H9 (cell line): ENCODE results near the gene KCNMA1. TPM values are rescaled to one million over a fixed set of nuclear protein-coding genes. Genes with fewer than 3 reads are reported as not detected.

Source experiments
- DNase-seq: peaks from one replicate; pipeline ENCODE4 v3.0.0-alpha.2; 2017
- H2AFZ ChIP-seq: one replicate; pipeline ENCODE4 v1.6.1; 2013; ENCODE audit warnings: mild to moderate bottlenecking, low read length, control low read depth, moderate library complexity
- H2AK5ac ChIP-seq: 2 replicates; pipeline ENCODE4 v1.6.1; 2013; ENCODE audit warnings: low read length, control low read depth, mixed read lengths; ENCODE audit not compliant: insufficient read length
- H2BK120ac ChIP-seq: one replicate; pipeline ENCODE4 v1.6.1; 2013; ENCODE audit warnings: low read depth, mild to moderate bottlenecking, low read length, control low read depth, inconsistent platforms; ENCODE audit not compliant: poor library complexity, severe bottlenecking
- H2BK12ac ChIP-seq: 2 replicates; pipeline ENCODE4 v1.6.1; 2013; ENCODE audit warnings: low read length, control low read depth, mixed read lengths, low read depth; ENCODE audit not compliant: insufficient read length
- H2BK15ac ChIP-seq: 2 replicates; pipeline ENCODE4 v1.6.1; 2013; ENCODE audit warnings: low read depth, low read length, control low read depth
- H2BK20ac ChIP-seq: one replicate; pipeline ENCODE4 v1.6.1; 2013; ENCODE audit warnings: low read depth, mild to moderate bottlenecking, low read length, control low read depth, inconsistent platforms; ENCODE audit not compliant: poor library complexity, severe bottlenecking
- H2BK5ac ChIP-seq: 2 replicates; pipeline ENCODE4 v1.6.1; 2013; ENCODE audit warnings: low read length, control low read depth, mixed read lengths; ENCODE audit not compliant: insufficient read length
- H3K14ac ChIP-seq: 2 replicates; pipeline ENCODE4 v1.6.1; 2013; ENCODE audit warnings: low read length, control low read depth; ENCODE audit not compliant: insufficient read depth
- H3K18ac ChIP-seq: 2 replicates; pipeline ENCODE4 v1.6.1; 2013; ENCODE audit warnings: low read depth, mild to moderate bottlenecking, mixed read lengths, low read length, control low read depth; ENCODE audit not compliant: insufficient read length
- H3K23ac ChIP-seq: 2 replicates; pipeline ENCODE4 v1.6.1; 2013; ENCODE audit warnings: low read length, control low read depth, mixed read lengths, low read depth; ENCODE audit not compliant: insufficient read length
- H3K23me2 ChIP-seq: 2 replicates; pipeline ENCODE4 v1.6.1; 2013; ENCODE audit warnings: low read depth, mild to moderate bottlenecking, mixed read lengths, low read length, control low read depth; ENCODE audit not compliant: insufficient read length, poor library complexity, severe bottlenecking
- H3K27ac ChIP-seq: 2 replicates; pipeline ENCODE4 v1.5.1; 2013; ENCODE audit warnings: low read length, control low read depth, mixed read lengths, low read depth; ENCODE audit not compliant: insufficient read length
- H3K27me3 ChIP-seq: 2 replicates; pipeline ENCODE4 v1.6.1; 2013; ENCODE audit warnings: low read length, control low read depth, inconsistent platforms; ENCODE audit not compliant: insufficient read depth
- H3K4ac ChIP-seq: 2 replicates; pipeline ENCODE4 v1.6.1; 2013; ENCODE audit warnings: low read depth, mild to moderate bottlenecking, control low read depth, inconsistent platforms, low read length, moderate library complexity
- H3K4me1 ChIP-seq: 2 replicates; pipeline ENCODE4 v1.6.1; 2013; ENCODE audit warnings: low read length, control low read depth, inconsistent platforms; ENCODE audit not compliant: insufficient read depth
- H3K4me2 ChIP-seq: 2 replicates; pipeline ENCODE4 v1.6.1; 2013; ENCODE audit warnings: low read length, control low read depth, mixed read lengths; ENCODE audit not compliant: insufficient read length, insufficient read depth
- H3K56ac ChIP-seq: 2 replicates; pipeline ENCODE4 v1.6.1; 2013; ENCODE audit warnings: low read depth, mild to moderate bottlenecking, mixed read lengths, low read length, control low read depth; ENCODE audit not compliant: insufficient read length
- H3K79me1 ChIP-seq: 2 replicates; pipeline ENCODE4 v1.6.1; 2013; ENCODE audit warnings: low read depth, mild to moderate bottlenecking, moderate library complexity, low read length, control low read depth, inconsistent platforms; ENCODE audit not compliant: insufficient read depth, poor library complexity, severe bottlenecking
- H3K79me2 ChIP-seq: 2 replicates; pipeline ENCODE4 v1.6.1; 2013; ENCODE audit warnings: low read length, control low read depth, inconsistent platforms; ENCODE audit not compliant: insufficient read depth
- H3K9ac ChIP-seq: 2 replicates; pipeline ENCODE4 v1.6.1; 2013; ENCODE audit warnings: low read length, control low read depth, mixed read lengths; ENCODE audit not compliant: insufficient read length; ENCODE audit errors: extremely low read depth
- H3K9me3 ChIP-seq: one replicate; pipeline ENCODE4 v1.6.1; 2013; ENCODE audit warnings: low read depth, low read length, inconsistent platforms; ENCODE audit not compliant: control insufficient read depth
- H3T11ph ChIP-seq: one replicate; pipeline ENCODE4 v1.6.1; 2013; ENCODE audit warnings: mild to moderate bottlenecking, low read length, control low read depth, inconsistent platforms
- H4K20me1 ChIP-seq: one replicate; pipeline ENCODE4 v1.6.1; 2013; ENCODE audit not compliant: control insufficient read depth, insufficient read length, insufficient read depth
- H4K5ac ChIP-seq: 2 replicates; pipeline ENCODE4 v1.6.1; 2013; ENCODE audit warnings: low read depth, mild to moderate bottlenecking, mixed read lengths, low read length, control low read depth; ENCODE audit not compliant: insufficient read length
- H4K8ac ChIP-seq: replicated peaks from 2 replicates; pipeline ENCODE4 v1.6.1; 2013; ENCODE audit warnings: low read length, control low read depth, mixed read lengths, low read depth; ENCODE audit not compliant: insufficient read length
- H4K91ac ChIP-seq: 2 replicates; pipeline ENCODE4 v1.6.1; 2013; ENCODE audit warnings: low read depth, mild to moderate bottlenecking, moderate library complexity, mixed read lengths, low read length, control low read depth; ENCODE audit not compliant: insufficient read length
- H3K27ac Mint-ChIP-seq, 3 experiments: 2 replicates in 2 of 3; 3 replicates in 1 of 3; pipeline ENCODE4 v1.8.0; 2020 to 2021; ENCODE audit warnings: mixed read lengths in 3 of 3, mild to moderate bottlenecking in 1 of 3, moderate library complexity in 1 of 3
- H3K27me3 Mint-ChIP-seq: 2 replicates; pipeline ENCODE4 v1.8.0; 2021; ENCODE audit warnings: low read depth, mild to moderate bottlenecking, moderate library complexity, mixed read lengths
- H3K36me3 Mint-ChIP-seq, 3 experiments: 2 replicates in 2 of 3; 3 replicates in 1 of 3; pipeline ENCODE4 v1.8.0; 2020 to 2021; ENCODE audit warnings: low read depth in 3 of 3, mixed read lengths in 3 of 3; ENCODE audit not compliant: insufficient read depth in 1 of 3
- H3K4me1 Mint-ChIP-seq, 2 experiments: 2 replicates each; pipeline ENCODE4 v1.8.0; 2020; ENCODE audit warnings: mixed read lengths in 2 of 2
- H3K4me3 Mint-ChIP-seq, 2 experiments: 2 replicates in 1 of 2; 3 replicates in 1 of 2; pipeline ENCODE4 v1.8.0; 2020 to 2021; ENCODE audit warnings: mild to moderate bottlenecking in 2 of 2, mixed read lengths in 2 of 2, moderate library complexity in 1 of 2
- H3K9me3 Mint-ChIP-seq, 2 experiments: 2 replicates in 1 of 2; 3 replicates in 1 of 2; pipeline ENCODE4 v1.8.0; 2020; ENCODE audit warnings: mild to moderate bottlenecking in 2 of 2, mixed read lengths in 2 of 2, moderate library complexity in 1 of 2
- WGBS: extraction: QIAGEN DNeasy Blood & Tissue Kit; methylation state at CpG from one replicate; pipeline ENCODE4 v1.1.7; 2013; ENCODE audit warnings: missing lambda C conversion rate, low lambda C conversion rate, mixed read lengths; ENCODE audit not compliant: insufficient read length; ENCODE audit errors: extremely low coverage; 5-methylcytosine and 5-hydroxymethylcytosine counted together
- total RNA-seq: library from RNA; stranded (reverse); gene quantifications from 2 replicates; pipeline ENCODE4 v1.2.1, GENCODE V29; 2021
- TF ChIP-seq, protein P1 (sequence below): fragments of 200-600 bp; sonication (generic); conservative IDR thresholded peaks from 3 replicates; pipeline ENCODE4 v1.8.0; 2021; ENCODE audit warnings: antibody characterized with exemption, mild to moderate bottlenecking

The KCNMA1 gene
- total RNA-seq, 1 experiment from 2014 or later = 2.0 TPM

GRCh38 chr10:76945166-76945565, 692.4 kb downstream of the KCNMA1 start:
- H3K4me3 Mint-ChIP-seq = no peak overlapping the region

More at GRCh38 chr10:76945166-76945565, 692.4 kb downstream of the KCNMA1 start:
- Histone ChIP-seq H3K79me2 (no peaks in the 10 kb centered on the region), H3K4me2 (no peak overlapping the region), H2BK12ac (no peak overlapping the region), H3K23me2 (no peaks in the 10 kb centered on the region), H2BK15ac (no peak overlapping the region), H3K56ac (no peak overlapping the region), H3K9ac (no peak overlapping the region), H2AK5ac (no peak overlapping the region), H3T11ph (no peak overlapping the region), H3K18ac (no peak overlapping the region), H4K20me1 (no peaks in the 10 kb centered on the region), H3K27ac (no peak overlapping the region), H2BK120ac (no peak overlapping the region), H3K4ac (no peak overlapping the region), H2AFZ (no peak overlapping the region), H3K23ac (no peak overlapping the region), H2BK5ac (no peak overlapping the region), H2BK20ac (no peak overlapping the region), H3K14ac (no peak overlapping the region), H4K5ac (no peak overlapping the region), H3K4me1 (peaks cover 4% of the 10 kb centered on the region; the same call in 1 of the 2 replicates), H3K9me3 (no peaks in the 10 kb centered on the region), H4K8ac (no peak overlapping the region), H4K91ac (no peak overlapping the region), H3K27me3 (no peaks in the 10 kb centered on the region), H3K79me1 (no peaks in the 10 kb centered on the region)
- H3K27ac Mint-ChIP-seq = no peak overlapping the region
- H3K27me3 Mint-ChIP-seq = no peaks in the 10 kb centered on the region
- TF ChIP-seq, protein P1, sequence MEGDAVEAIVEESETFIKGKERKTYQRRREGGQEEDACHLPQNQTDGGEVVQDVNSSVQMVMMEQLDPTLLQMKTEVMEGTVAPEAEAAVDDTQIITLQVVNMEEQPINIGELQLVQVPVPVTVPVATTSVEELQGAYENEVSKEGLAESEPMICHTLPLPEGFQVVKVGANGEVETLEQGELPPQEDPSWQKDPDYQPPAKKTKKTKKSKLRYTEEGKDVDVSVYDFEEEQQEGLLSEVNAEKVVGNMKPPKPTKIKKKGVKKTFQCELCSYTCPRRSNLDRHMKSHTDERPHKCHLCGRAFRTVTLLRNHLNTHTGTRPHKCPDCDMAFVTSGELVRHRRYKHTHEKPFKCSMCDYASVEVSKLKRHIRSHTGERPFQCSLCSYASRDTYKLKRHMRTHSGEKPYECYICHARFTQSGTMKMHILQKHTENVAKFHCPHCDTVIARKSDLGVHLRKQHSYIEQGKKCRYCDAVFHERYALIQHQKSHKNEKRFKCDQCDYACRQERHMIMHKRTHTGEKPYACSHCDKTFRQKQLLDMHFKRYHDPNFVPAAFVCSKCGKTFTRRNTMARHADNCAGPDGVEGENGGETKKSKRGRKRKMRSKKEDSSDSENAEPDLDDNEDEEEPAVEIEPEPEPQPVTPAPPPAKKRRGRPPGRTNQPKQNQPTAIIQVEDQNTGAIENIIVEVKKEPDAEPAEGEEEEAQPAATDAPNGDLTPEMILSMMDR = no peak
- no peak for DNase-seq
- H3K9me3 Mint-ChIP-seq = no peaks in the 10 kb centered on the region
- no peaks in the 10 kb centered on the region for H3K36me3 Mint-ChIP-seq
- WGBS = no CpG with 5 or more reads among the region's 5 CpGs
- peaks cover 4 to 5% of the 10 kb centered on the region in 2 experiments for H3K4me1 Mint-ChIP-seq
